Measurements from ENCODE around the gene CHN1.

DNA sequence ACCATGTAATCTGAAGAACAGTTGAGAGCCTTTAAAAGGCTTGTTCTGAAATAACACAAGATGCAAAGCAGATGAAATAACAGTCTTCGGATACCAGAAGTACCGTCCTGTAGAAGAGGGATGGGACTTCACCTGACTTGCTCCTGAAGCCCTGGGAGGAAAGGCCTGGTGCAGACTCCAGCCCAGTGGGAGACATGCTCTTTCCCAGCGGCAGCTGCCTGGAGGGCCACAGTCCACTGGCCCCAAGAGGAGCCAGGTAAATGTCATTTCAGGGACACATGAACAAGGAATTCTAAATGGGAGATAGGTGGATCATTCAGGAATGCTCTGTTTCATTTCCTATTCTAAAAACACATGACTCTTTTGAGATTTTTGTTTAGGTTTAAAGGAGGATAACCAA, 22.6 kb upstream of the CHN1 start:
- TF ChIP-seq, protein P1, sequence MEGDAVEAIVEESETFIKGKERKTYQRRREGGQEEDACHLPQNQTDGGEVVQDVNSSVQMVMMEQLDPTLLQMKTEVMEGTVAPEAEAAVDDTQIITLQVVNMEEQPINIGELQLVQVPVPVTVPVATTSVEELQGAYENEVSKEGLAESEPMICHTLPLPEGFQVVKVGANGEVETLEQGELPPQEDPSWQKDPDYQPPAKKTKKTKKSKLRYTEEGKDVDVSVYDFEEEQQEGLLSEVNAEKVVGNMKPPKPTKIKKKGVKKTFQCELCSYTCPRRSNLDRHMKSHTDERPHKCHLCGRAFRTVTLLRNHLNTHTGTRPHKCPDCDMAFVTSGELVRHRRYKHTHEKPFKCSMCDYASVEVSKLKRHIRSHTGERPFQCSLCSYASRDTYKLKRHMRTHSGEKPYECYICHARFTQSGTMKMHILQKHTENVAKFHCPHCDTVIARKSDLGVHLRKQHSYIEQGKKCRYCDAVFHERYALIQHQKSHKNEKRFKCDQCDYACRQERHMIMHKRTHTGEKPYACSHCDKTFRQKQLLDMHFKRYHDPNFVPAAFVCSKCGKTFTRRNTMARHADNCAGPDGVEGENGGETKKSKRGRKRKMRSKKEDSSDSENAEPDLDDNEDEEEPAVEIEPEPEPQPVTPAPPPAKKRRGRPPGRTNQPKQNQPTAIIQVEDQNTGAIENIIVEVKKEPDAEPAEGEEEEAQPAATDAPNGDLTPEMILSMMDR (IDR thresholded peaks at IDR 0.05): no peak
- TF ChIP-seq POLR2AphosphoS5 (IDR thresholded peaks at IDR 0.05): no peak
- TF ChIP-seq POLR2A (IDR thresholded peaks at IDR 0.05): no peak

Measured in sigmoid colon (tissue), 4 donors.